Endothelial cell of umbilical vein (primary cell): ENCODE measurements around the gene COL5A1.

Source experiments
- CTCF ChIP-seq, 2 donors: IDR thresholded peaks; 1 replicate in 1 of 2; 2 replicates in 1 of 2; pipeline ENCODE4 v1.5.1; 2011; ENCODE audit warnings: low read length in 2 of 2, mild to moderate bottlenecking in 2 of 2, moderate library complexity in 2 of 2, control low read depth in 1 of 2, inconsistent platforms in 1 of 2, low read depth in 1 of 2; ENCODE audit not compliant: insufficient read depth in 1 of 2; ENCODE audit errors: extremely low read depth in 1 of 2
- EZH2 ChIP-seq: IDR thresholded peaks from 2 replicates; pipeline ENCODE4 v1.6.1; 2012; ENCODE audit warnings: borderline replicate concordance, low read depth, mild to moderate bottlenecking, moderate library complexity, low read length, inconsistent platforms; ENCODE audit not compliant: severe bottlenecking
- MYC ChIP-seq: IDR thresholded peaks from one replicate; pipeline ENCODE4 v1.6.1; 2011; ENCODE audit warnings: mild to moderate bottlenecking, low read depth, low read length

DNA sequence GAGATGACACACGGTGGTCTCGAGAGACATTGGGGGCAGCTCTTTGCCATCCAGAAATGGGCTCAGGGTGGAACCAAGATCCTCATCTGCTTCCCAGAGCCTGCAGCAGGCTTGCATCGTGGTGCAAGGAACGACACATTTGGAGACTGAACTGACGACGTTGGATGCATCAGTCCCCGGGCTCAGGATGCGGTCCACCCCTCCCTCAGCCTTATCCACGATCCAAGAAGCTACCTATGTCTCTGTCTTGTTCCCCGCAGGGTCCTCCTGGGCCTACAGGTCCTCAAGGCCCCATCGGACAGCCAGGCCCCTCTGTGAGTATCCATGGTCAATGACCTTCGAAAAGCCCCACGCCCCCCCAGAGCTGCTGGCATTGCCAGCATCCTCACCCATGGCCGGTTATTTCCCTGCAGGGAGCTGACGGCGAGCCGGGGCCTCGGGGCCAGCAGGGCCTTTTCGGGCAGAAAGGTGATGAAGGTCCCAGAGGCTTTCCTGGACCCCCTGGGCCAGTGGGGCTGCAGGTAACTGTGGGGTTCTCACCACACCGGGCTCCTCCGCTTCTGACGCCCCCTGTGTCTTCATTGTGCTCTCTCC is 169.6 kb downstream of the COL5A1 start:
- TF ChIP-seq CTCF (IDR thresholded peaks at IDR 0.05; ENCODE audit: extremely low read depth in 1 of 2, insufficient read depth in 1 of 2, low read depth in 1 of 2, low read length in 2 of 2) (no peak), EZH2 (no peak), MYC (no peak)
